SU-DHL-6 (cell line): Measurements from ENCODE around the gene TRAPPC6A.

ENCODE experiments used
- H2AFZ ChIP-seq: fragments of 200-600 bp; sonication (generic); 2 replicates; pipeline ENCODE4 v1.6.1; 2014; ENCODE audit warnings: low read depth, mild to moderate bottlenecking, moderate library complexity, mixed read lengths, antibody characterized with exemption, low read length; ENCODE audit not compliant: severe bottlenecking
- H3F3A ChIP-seq: fragments of 200-600 bp; shearing (Covaris generic); 2 replicates; pipeline ENCODE4 v1.6.0; 2016; ENCODE audit warnings: antibody characterized with exemption, mild to moderate bottlenecking; ENCODE audit not compliant: insufficient read depth
- H3K27ac ChIP-seq: fragments of 200-600 bp; sonication (generic); 2 replicates; pipeline ENCODE4 v1.5.1; 2016; ENCODE audit warnings: low read depth, mild to moderate bottlenecking, low read length, moderate library complexity, mixed read lengths
- H3K27me3 ChIP-seq: fragments of 200-600 bp; sonication (generic), shearing (Covaris generic); 2 replicates; pipeline ENCODE4 v1.6.0; 2014; ENCODE audit warnings: mild to moderate bottlenecking, low read length
- H3K36me3 ChIP-seq: fragments of 200-600 bp; sonication (generic); 2 replicates; pipeline ENCODE4 v1.6.1; 2014; ENCODE audit warnings: mild to moderate bottlenecking, low read length, mixed read lengths
- H3K4me2 ChIP-seq: fragments of 300-600, 200-600 bp; shearing (Covaris generic), sonication (generic); 2 replicates; pipeline ENCODE4 v1.6.0; 2014; ENCODE audit warnings: low read length, low read depth, mild to moderate bottlenecking; ENCODE audit not compliant: poor library complexity, severe bottlenecking
- H3K4me3 ChIP-seq: fragments of 200-600 bp; sonication (generic); 2 replicates; pipeline ENCODE4 v1.5.1; 2014; ENCODE audit warnings: antibody characterized with exemption, low read length, mild to moderate bottlenecking, mixed read lengths; ENCODE audit not compliant: insufficient read depth, poor library complexity, severe bottlenecking
- H3K79me2 ChIP-seq: fragments of 200-600 bp; sonication (generic); 2 replicates; pipeline ENCODE4 v1.6.1; 2014; ENCODE audit warnings: mild to moderate bottlenecking, low read length, moderate library complexity; ENCODE audit not compliant: insufficient read depth
- H3K9ac ChIP-seq: fragments of 200-600 bp; sonication (generic); 2 replicates; pipeline ENCODE4 v1.7.0; 2014; ENCODE audit warnings: mild to moderate bottlenecking, low read length
- H3K9me2 ChIP-seq: fragments of 200-600 bp; sonication (generic); replicated peaks from 2 replicates; pipeline ENCODE4 v1.6.1; 2014; ENCODE audit warnings: low read length; ENCODE audit not compliant: insufficient read depth
- H3K9me3 ChIP-seq: fragments of 200-600 bp; sonication (generic); 2 replicates; pipeline ENCODE4 v1.6.1; 2014; ENCODE audit warnings: low read length, mixed read lengths; ENCODE audit not compliant: insufficient read depth
- H4K20me1 ChIP-seq: fragments of 200-600 bp; sonication (generic); 2 replicates; pipeline ENCODE4 v1.6.1; 2014; ENCODE audit warnings: low read depth, mild to moderate bottlenecking, antibody characterized with exemption, low read length, moderate library complexity, mixed read lengths
- EZH2phosphoT487 ChIP-seq: fragments of 200-600 bp; sonication (generic), shearing (Covaris generic); conservative IDR thresholded peaks from 2 replicates; pipeline ENCODE4 v1.6.1; 2018; ENCODE audit warnings: mild to moderate bottlenecking, antibody characterized with exemption, low read length, moderate library complexity, mixed read lengths
- TF ChIP-seq, protein P1 (sequence below): fragments of 200-600 bp; sonication (generic); IDR thresholded peaks from one replicate; pipeline ENCODE4 v1.5.1; 2017; ENCODE audit warnings: antibody characterized with exemption, mild to moderate bottlenecking, low read length, moderate library complexity; ENCODE audit not compliant: insufficient read depth, poor library complexity, severe bottlenecking

Gene TRAPPC6A

DNA sequence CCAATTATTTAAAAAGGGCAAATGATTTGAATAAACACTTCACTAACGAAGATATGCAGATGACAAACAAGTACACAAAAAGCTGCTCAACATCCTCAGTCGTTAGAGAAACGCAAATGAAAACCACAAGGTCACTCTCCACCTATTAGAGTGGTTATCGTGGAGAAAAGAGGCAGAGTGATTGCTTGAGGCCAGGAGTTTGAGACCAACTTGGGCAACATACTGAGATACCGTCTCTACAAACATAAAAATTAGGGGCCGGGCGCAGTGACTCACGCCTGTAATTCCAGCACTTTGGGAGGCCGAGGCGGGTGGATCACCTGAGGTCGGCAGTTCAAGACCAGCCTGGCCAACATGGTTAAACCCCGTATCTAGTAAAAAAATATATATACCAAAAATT, 27.8 kb upstream of the TRAPPC6A start:
- no peak overlapping the region for H3K4me3 ChIP-seq
- H2AFZ ChIP-seq: no peak overlapping the region
- H4K20me1 ChIP-seq: no peaks in the 10 kb centered on the region
- H3K9ac ChIP-seq: no peak overlapping the region
- peaks cover 4% of the 10 kb centered on the region; the same call in 1 of the 2 replicates for H3K9me3 ChIP-seq
- no peak overlapping the region for H3K27ac ChIP-seq
- H3K9me2 ChIP-seq: no peaks in the 10 kb centered on the region
- no peak for TF ChIP-seq EZH2phosphoT487
- TF ChIP-seq, protein P1, sequence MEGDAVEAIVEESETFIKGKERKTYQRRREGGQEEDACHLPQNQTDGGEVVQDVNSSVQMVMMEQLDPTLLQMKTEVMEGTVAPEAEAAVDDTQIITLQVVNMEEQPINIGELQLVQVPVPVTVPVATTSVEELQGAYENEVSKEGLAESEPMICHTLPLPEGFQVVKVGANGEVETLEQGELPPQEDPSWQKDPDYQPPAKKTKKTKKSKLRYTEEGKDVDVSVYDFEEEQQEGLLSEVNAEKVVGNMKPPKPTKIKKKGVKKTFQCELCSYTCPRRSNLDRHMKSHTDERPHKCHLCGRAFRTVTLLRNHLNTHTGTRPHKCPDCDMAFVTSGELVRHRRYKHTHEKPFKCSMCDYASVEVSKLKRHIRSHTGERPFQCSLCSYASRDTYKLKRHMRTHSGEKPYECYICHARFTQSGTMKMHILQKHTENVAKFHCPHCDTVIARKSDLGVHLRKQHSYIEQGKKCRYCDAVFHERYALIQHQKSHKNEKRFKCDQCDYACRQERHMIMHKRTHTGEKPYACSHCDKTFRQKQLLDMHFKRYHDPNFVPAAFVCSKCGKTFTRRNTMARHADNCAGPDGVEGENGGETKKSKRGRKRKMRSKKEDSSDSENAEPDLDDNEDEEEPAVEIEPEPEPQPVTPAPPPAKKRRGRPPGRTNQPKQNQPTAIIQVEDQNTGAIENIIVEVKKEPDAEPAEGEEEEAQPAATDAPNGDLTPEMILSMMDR: no peak
- H3K79me2 ChIP-seq: no peaks in the 10 kb centered on the region
- H3K27me3 ChIP-seq: no peaks in the 10 kb centered on the region
- no peaks in the 10 kb centered on the region for H3K36me3 ChIP-seq
- H3F3A ChIP-seq: no peaks in the 10 kb centered on the region
- H3K4me2 ChIP-seq: no peak overlapping the region

DNA sequence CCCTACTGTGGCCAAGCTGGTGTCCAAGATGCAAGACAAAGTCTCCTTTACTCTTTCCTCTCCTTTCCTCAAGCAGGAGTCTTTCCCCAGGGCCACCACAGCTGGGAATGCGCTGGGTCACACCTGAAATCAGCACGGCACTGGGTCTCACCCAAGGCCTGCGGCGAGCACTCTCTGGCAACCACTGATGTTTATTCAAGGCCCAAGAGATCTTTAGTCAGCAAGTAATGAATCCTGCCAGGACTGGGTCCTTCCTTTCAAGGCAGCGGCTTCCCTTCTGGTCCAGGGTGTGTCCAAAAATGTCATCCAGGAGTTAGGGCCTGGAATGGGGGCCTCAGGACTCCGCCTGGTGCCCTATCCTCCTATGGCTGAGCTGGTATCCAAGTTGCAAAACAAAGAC, 24.6 kb upstream of the TRAPPC6A start:
- no peak overlapping the region for H3K27ac ChIP-seq
- H3K27me3 ChIP-seq: no peaks in the 10 kb centered on the region
- no peaks in the 10 kb centered on the region for H3F3A ChIP-seq
- H3K79me2 ChIP-seq: no peaks in the 10 kb centered on the region
- H3K9me3 ChIP-seq: peaks cover 4% of the 10 kb centered on the region; the same call in 1 of the 2 replicates
- H3K9ac ChIP-seq: no peak overlapping the region
- no peak for TF ChIP-seq EZH2phosphoT487
- TF ChIP-seq, protein P1: no peak
- H3K36me3 ChIP-seq: no peaks in the 10 kb centered on the region
- H2AFZ ChIP-seq: no peak overlapping the region
- no peak overlapping the region for H3K4me2 ChIP-seq
- no peaks in the 10 kb centered on the region for H3K9me2 ChIP-seq
- no peak overlapping the region for H3K4me3 ChIP-seq
- no peaks in the 10 kb centered on the region for H4K20me1 ChIP-seq

DNA sequence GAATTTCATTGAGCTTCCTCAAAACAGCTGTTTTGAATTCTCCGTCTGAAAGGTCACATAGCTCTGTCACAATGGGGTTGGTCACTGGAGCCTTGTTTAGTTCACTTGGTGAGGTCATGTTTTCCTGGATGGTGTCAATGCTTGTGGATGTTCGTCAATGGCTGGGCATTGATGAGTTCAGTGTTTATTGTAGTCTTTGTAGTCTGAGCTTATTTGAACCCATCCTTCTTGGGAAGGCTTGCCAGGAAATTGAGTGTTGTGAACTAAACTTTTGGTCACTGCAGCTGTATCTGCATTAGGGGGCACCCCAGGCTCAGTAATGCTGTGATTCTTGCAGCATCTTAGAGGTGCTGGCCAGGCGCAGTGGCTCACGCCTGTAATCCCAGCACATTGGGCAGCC, 22.5 kb upstream of the TRAPPC6A start:
- Histone ChIP-seq H2AFZ (no peak overlapping the region), H3K27ac (no peak overlapping the region), H3K36me3 (no peaks in the 10 kb centered on the region), H3F3A (no peaks in the 10 kb centered on the region), H3K9me3 (peaks cover 4% of the 10 kb centered on the region; the same call in 1 of the 2 replicates), H3K4me3 (no peak overlapping the region), H3K79me2 (no peaks in the 10 kb centered on the region), H3K27me3 (no peaks in the 10 kb centered on the region), H4K20me1 (no peaks in the 10 kb centered on the region), H3K9me2 (no peaks in the 10 kb centered on the region), H3K4me2 (no peak overlapping the region), H3K9ac (no peak overlapping the region)
- no peak for TF ChIP-seq EZH2phosphoT487
- TF ChIP-seq, protein P1: no peak

DNA sequence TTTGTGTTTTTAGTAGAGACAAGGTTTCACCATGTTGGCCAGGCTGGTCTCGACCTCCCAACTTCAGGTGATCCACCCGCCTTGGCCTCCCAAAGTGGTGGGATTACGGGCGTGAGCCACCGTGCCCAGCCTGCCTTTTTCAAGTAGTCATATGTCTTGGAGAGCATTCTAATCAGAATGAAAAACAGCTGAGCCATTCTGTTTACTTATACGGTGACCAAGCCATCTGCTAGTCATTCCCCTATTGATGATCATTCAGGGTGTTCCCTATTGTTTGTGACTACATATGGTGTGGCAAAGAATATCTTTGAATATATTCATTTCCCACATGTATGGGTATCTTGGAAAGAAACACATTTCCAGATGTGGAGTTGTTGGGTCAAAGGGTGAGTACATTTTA, 17.7 kb upstream of the TRAPPC6A start:
- Histone ChIP-seq H3K27ac (no peak overlapping the region), H3K9ac (no peak overlapping the region), H3K27me3 (no peaks in the 10 kb centered on the region), H3K4me2 (no peak overlapping the region), H2AFZ (no peak overlapping the region), H3F3A (no peaks in the 10 kb centered on the region), H3K9me3 (no peaks in the 10 kb centered on the region), H3K79me2 (no peaks in the 10 kb centered on the region), H3K4me3 (no peak overlapping the region), H3K36me3 (no peaks in the 10 kb centered on the region), H3K9me2 (no peaks in the 10 kb centered on the region), H4K20me1 (no peaks in the 10 kb centered on the region)
- no peak for TF ChIP-seq EZH2phosphoT487
- TF ChIP-seq, protein P1: no peak
